IMR-90 (cell line): Measurements from ENCODE around the gene TMOD1. TPM values are rescaled to one million over a fixed set of nuclear protein-coding genes. Genes with fewer than 3 reads are reported as not detected.

Experiments used
- ATAC-seq: fragments of 200-7000 bp; cut with Tn5 transposase; 2 replicates; pipeline ENCODE4 v1.9.1; 2020; ENCODE audit warnings: low read depth, mild to moderate bottlenecking, moderate library complexity
- BruUV-seq: library from RNA; stranded (reverse); fragments of 400-500 nt; replicated peaks from 2 replicates; lab custom pipeline; 2021; lab: Mats Ljungman, UMichigan
- CTCF ChIA-PET: fragments of 300-600 bp; formaldehyde crosslinking; extraction: SDS; loops from one replicate; lab custom pipeline; 2021; ENCODE audit warnings: antibody characterized with exemption; lab: Yijun Ruan, JAX
- POLR2A ChIA-PET: fragments of 300-600 bp; sonication (Branson Sonifier 250); formaldehyde crosslinking; loops from one replicate; lab custom pipeline; 2022; ENCODE audit warnings: antibody characterized with exemption; ENCODE audit not compliant: unreplicated experiment; lab: Charles Lee
- DNase-seq: peaks from one replicate; pipeline ENCODE4 v3.0.0; 2013
- H2AFZ ChIP-seq: replicated peaks from 2 replicates; pipeline ENCODE3; 2013; ENCODE audit warnings: low read length, mild to moderate bottlenecking; ENCODE audit not compliant: poor library complexity
- H2AK5ac ChIP-seq: 2 replicates; pipeline ENCODE4 v1.6.1; 2013; ENCODE audit warnings: low read depth, low read length, inconsistent platforms
- H2AK9ac ChIP-seq: replicated peaks from 2 replicates; pipeline ENCODE3; 2013; ENCODE audit warnings: mild to moderate bottlenecking, low read depth, low read length, moderate library complexity; ENCODE audit not compliant: poor library complexity
- H2BK120ac ChIP-seq: 2 replicates; pipeline ENCODE4 v1.6.1; 2013; ENCODE audit warnings: low read depth, low read length, inconsistent platforms
- H2BK15ac ChIP-seq: 3 replicates; pipeline ENCODE4 v1.6.1; 2013; ENCODE audit warnings: low read depth, low read length, inconsistent platforms
- H2BK20ac ChIP-seq: 2 replicates; pipeline ENCODE4 v1.6.1; 2013; ENCODE audit warnings: low read depth, mild to moderate bottlenecking, inconsistent platforms, low read length, moderate library complexity
- H2BK5ac ChIP-seq: 2 replicates; pipeline ENCODE4 v1.6.1; 2013; ENCODE audit warnings: mild to moderate bottlenecking, low read depth, low read length, inconsistent platforms; ENCODE audit not compliant: poor library complexity, severe bottlenecking
- H3K14ac ChIP-seq: replicated peaks from 2 replicates; pipeline ENCODE4 v1.6.1; 2013; ENCODE audit warnings: low read depth, low read length, inconsistent platforms
- H3K18ac ChIP-seq: 2 replicates; pipeline ENCODE4 v1.6.1; 2013; ENCODE audit warnings: low read depth, low read length, control low read depth
- H3K23ac ChIP-seq: 2 replicates; pipeline ENCODE4 v1.6.1; 2013; ENCODE audit warnings: low read depth, low read length, inconsistent platforms
- H3K27ac ChIP-seq: 2 replicates; pipeline ENCODE4 v1.5.1; 2013; ENCODE audit warnings: mild to moderate bottlenecking, control low read depth, low read length; ENCODE audit not compliant: insufficient read depth
- H3K27me3 ChIP-seq: 2 replicates; pipeline ENCODE4 v1.6.1; 2013; ENCODE audit warnings: low read length; ENCODE audit not compliant: control insufficient read depth, insufficient read depth
- H3K36me3 ChIP-seq: 2 replicates; pipeline ENCODE4 v1.6.1; 2013; ENCODE audit warnings: low read length, mixed read lengths; ENCODE audit not compliant: control insufficient read depth, insufficient read depth
- H3K4ac ChIP-seq: 2 replicates; pipeline ENCODE4 v1.6.1; 2013; ENCODE audit warnings: low read depth, low read length, inconsistent platforms
- H3K4me1 ChIP-seq: 2 replicates; pipeline ENCODE4 v1.6.1; 2013; ENCODE audit warnings: low read length, mixed read lengths; ENCODE audit not compliant: control insufficient read depth, insufficient read depth
- H3K4me2 ChIP-seq: 2 replicates; pipeline ENCODE4 v1.6.1; 2013; ENCODE audit warnings: low read depth, mild to moderate bottlenecking, control low read depth, low read length, moderate library complexity
- H3K4me3 ChIP-seq: 2 replicates; pipeline ENCODE4 v1.5.1; 2013; ENCODE audit warnings: low read depth, mild to moderate bottlenecking, control low read depth, low read length, moderate library complexity; ENCODE audit not compliant: insufficient read depth
- H3K56ac ChIP-seq: 2 replicates; pipeline ENCODE4 v1.6.1; 2013; ENCODE audit warnings: low read length, inconsistent platforms; ENCODE audit not compliant: insufficient read depth; ENCODE audit errors: extremely low read depth
- H3K79me1 ChIP-seq, 2 experiments: 2 replicates each; pipeline ENCODE4 v1.6.1; 2013; ENCODE audit warnings: low read length in 2 of 2, inconsistent platforms in 1 of 2, low read depth in 1 of 2
- H3K9ac ChIP-seq: 2 replicates; pipeline ENCODE4 v1.6.1; 2013; ENCODE audit warnings: low read depth, low read length, control low read depth
- H3K9me1 ChIP-seq: 2 replicates; pipeline ENCODE4 v1.6.1; 2013; ENCODE audit warnings: low read length, inconsistent platforms; ENCODE audit not compliant: insufficient read depth
- H3K9me3 ChIP-seq: 2 replicates; pipeline ENCODE4 v1.6.1; 2013; ENCODE audit warnings: low read length; ENCODE audit not compliant: control insufficient read depth, insufficient read depth
- H4K20me1 ChIP-seq: 2 replicates; pipeline ENCODE4 v1.6.1; 2013; ENCODE audit warnings: low read length, inconsistent platforms; ENCODE audit not compliant: insufficient read depth
- H4K5ac ChIP-seq: 2 replicates; pipeline ENCODE4 v1.6.1; 2013; ENCODE audit warnings: mild to moderate bottlenecking, low read depth, low read length, control low read depth
- H4K8ac ChIP-seq, 2 experiments: 2 replicates each; pipeline ENCODE4 v1.6.1; 2013; ENCODE audit warnings: low read depth in 2 of 2, low read length in 2 of 2, control low read depth in 1 of 2, inconsistent platforms in 1 of 2
- H4K91ac ChIP-seq: 2 replicates; pipeline ENCODE4 v1.6.1; 2013; ENCODE audit warnings: low read depth, low read length, inconsistent platforms; ENCODE audit not compliant: insufficient read depth
- CEBPB ChIP-seq: IDR thresholded peaks from 2 replicates; pipeline ENCODE4 v1.6.1; 2012; ENCODE audit warnings: low read depth, low read length, improper control_type of control experiment
- CHD1 ChIP-seq: IDR thresholded peaks from 2 replicates; pipeline ENCODE4 v1.6.1; 2012; ENCODE audit warnings: low read depth, low read length, improper control_type of control experiment
- SMC3 ChIP-seq: fragments of 150-350 bp; IDR thresholded peaks from 2 replicates; pipeline ENCODE4 v1.6.1; 2016; ENCODE audit warnings: low read depth, mild to moderate bottlenecking, antibody characterized with exemption, low read length, moderate library complexity
- WGBS, 2 experiments: methylation state at CpG; one replicate each; pipeline versions ENCODE4 v1.1.5 to v1.1.7; 2013; ENCODE audit warnings: missing lambda C conversion rate in 2 of 2; ENCODE audit not compliant: insufficient read length in 1 of 2; ENCODE audit errors: extremely low coverage in 2 of 2; 5-methylcytosine and 5-hydroxymethylcytosine counted together
- dilution Hi-C: fragments of 300-500 bp; cut with HindIII; formaldehyde crosslinking; loops from one replicate; pipeline ENCODE4 v1.14.3; 2018; ENCODE audit warnings: low sequenced_read_pairs; ENCODE audit not compliant: unreplicated experiment
- in situ Hi-C: fragments of 300-500 bp; cut with MboI; formaldehyde crosslinking; loops from 3 replicates; pipeline ENCODE4 v1.14.3; 2019; ENCODE audit warnings: low sequenced_read_pairs, inconsistent platforms, mixed read lengths
- intact Hi-C: fragments of 100-400 bp; cut with micrococcal nuclease; formaldehyde crosslinking; loops from 2 replicates; pipeline ENCODE4 v1.10.0; 2022
- polyA plus RNA-seq, 3 experiments: library from polyadenylated mRNA; depleted of rRNA; stranded (reverse); fragments of >200 nt; gene quantifications; 2 replicates each; pipeline ENCODE4 v1.2.3, GENCODE V29; 2012; ENCODE audit warnings: low replicate concordance in 1 of 3
- total RNA-seq: library from RNA; depleted of rRNA; stranded (reverse); fragments of >200 nt; gene quantifications from 2 replicates; pipeline ENCODE4 v1.2.3, GENCODE V29; 2012
- TF ChIP-seq, protein P1 (sequence below): conservative IDR thresholded peaks from 2 replicates; pipeline ENCODE4 v1.5.1; 2012; ENCODE audit warnings: mild to moderate bottlenecking, low read depth, low read length, improper control_type of control experiment

The TMOD1 gene
- total and polyA plus RNA-seq, 2 of the 4 experiments (the other 2 are of a cell fraction) = 0.18 to 0.38 TPM

DNA sequence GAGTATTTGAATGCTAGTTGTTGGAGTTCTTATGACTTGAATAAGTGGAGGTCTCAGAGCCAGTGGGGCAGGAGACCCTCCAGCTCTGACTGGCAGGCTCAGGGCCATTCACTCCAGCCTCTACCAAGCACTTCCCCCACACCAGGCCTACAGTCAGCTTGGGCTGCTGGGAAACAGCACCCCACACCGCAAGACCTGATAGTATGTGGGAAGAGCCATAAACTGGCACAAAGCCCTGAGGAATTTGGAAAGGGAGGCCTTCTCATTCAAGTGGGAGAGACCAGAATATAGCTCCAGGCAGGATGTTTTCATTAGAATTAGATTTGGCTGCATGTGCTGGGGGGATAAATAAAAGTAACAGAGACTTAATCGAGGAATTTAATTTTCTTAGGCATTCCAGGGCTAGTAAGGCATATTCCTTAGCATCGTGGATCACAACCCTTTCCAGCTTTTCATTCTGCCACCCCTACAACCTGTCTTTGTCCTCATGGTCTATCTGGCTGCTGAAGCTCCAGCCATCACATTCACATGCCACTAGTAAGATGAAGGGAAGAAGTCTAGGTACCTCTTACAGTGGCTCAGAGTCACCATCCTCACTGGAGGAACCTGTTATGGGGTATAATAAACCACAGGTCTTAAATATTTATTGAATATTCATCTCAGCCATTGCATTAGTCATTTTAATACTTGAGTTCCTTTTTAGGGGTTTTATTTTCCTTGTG lies 47.5 kb downstream of the TMOD1 start:
- POLR2A ChIA-PET = no interaction called here

More for the DNA sequence above, 47.5 kb downstream of the TMOD1 start:
- H3K36me3 ChIP-seq = peaks cover 4% of the 10 kb centered on the region
- H3K27me3 ChIP-seq = peaks cover 2% of the 10 kb centered on the region; the same call in 1 of the 2 replicates
- H2AK9ac ChIP-seq = peak overlapping the region; percentile 50
- no peaks in the 10 kb centered on the region for H3K79me1 ChIP-seq
- no peak overlapping the region for H2BK120ac ChIP-seq
- TF ChIP-seq CEBPB (no peak), CHD1 (no peak), SMC3 (no peak)
- TF ChIP-seq, protein P1, sequence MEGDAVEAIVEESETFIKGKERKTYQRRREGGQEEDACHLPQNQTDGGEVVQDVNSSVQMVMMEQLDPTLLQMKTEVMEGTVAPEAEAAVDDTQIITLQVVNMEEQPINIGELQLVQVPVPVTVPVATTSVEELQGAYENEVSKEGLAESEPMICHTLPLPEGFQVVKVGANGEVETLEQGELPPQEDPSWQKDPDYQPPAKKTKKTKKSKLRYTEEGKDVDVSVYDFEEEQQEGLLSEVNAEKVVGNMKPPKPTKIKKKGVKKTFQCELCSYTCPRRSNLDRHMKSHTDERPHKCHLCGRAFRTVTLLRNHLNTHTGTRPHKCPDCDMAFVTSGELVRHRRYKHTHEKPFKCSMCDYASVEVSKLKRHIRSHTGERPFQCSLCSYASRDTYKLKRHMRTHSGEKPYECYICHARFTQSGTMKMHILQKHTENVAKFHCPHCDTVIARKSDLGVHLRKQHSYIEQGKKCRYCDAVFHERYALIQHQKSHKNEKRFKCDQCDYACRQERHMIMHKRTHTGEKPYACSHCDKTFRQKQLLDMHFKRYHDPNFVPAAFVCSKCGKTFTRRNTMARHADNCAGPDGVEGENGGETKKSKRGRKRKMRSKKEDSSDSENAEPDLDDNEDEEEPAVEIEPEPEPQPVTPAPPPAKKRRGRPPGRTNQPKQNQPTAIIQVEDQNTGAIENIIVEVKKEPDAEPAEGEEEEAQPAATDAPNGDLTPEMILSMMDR = no peak
- no peak overlapping the region for H4K8ac ChIP-seq
- no TSS peak for BruUV-seq
- no peak overlapping the region for H4K91ac ChIP-seq
- no peak overlapping the region for H2BK20ac ChIP-seq
- H3K4me1 ChIP-seq = no peaks in the 10 kb centered on the region
- H3K56ac ChIP-seq = no peak overlapping the region
- no peak overlapping the region for H3K9ac ChIP-seq
- H2AFZ ChIP-seq = no peak overlapping the region
- no peak overlapping the region for H3K18ac ChIP-seq
- ATAC-seq = no peak
- H2BK15ac ChIP-seq = no peak overlapping the region
- no peak overlapping the region for H4K5ac ChIP-seq
- intact Hi-C loops (no loop called here), dilution Hi-C loops (no loop called here), in situ Hi-C loops (no loop called here)
- no peak overlapping the region for H3K23ac ChIP-seq
- no peak overlapping the region for H3K27ac ChIP-seq
- CTCF ChIA-PET = no interaction called here
- H2BK5ac ChIP-seq = no peak overlapping the region
- no peak overlapping the region for H2AK5ac ChIP-seq
- H3K9me1 ChIP-seq = no peaks in the 10 kb centered on the region
- DNase-seq = no peak
- WGBS, 2 experiments = no CpG with 5 or more reads among the region's 3 CpGs
- H3K4me3 ChIP-seq = no peak overlapping the region
- H3K14ac ChIP-seq = no peak overlapping the region
- H3K4me2 ChIP-seq = no peak overlapping the region
- H3K9me3 ChIP-seq = no peaks in the 10 kb centered on the region
- no peak overlapping the region for H3K4ac ChIP-seq
- 0 out of 2 replicates have a peak, but pooled peaks cover under 1% of the 10 kb centered on the region for H4K20me1 ChIP-seq
